Stimulated activated CD8-positive, alpha-beta memory T cell treated with anti-CD3 and anti-CD28 coated beads, Interleukin-7, amount 100 ng/mL, for 1 hour (primary cell): ENCODE results near the gene RRAS.
A peak's percentile ranks its signal among the peaks of the same experiment; 100 is the strongest.

Experiments used
- DNase-seq, 2 donors: peaks; one replicate each; pipeline ENCODE4 v3.0.0-alpha.2; 2020; ENCODE audit warnings: low read depth in 2 of 2

RRAS gene

DNA sequence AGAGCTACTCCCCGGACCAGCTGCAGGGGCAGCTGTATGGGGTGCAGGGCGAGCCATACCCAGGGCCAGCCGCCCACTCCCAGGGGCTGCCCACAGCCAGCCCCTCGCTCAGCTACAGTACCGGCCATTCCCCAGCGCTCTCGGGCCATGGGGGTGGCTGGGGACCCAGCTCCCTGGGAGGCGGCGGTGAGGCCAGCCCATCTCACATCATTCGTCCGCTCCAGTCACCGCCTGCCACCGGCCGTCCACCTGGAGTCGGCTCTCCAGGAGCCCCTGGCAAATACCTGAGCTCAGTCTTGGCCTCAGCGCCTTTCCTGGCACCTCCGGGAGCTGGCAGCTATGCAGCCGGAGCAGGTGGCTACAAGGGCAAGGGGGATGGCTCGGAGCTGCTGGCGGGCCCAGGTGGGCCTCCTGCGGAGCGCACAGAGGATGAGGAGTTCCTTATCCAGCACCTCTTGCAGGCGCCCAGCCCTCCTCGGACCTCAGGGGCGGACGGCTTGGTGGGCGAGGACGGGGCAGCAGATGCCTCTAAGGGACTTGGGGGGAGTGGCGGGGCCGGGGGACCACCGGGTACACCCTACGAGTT, 44.0 kb downstream of the RRAS start:
- no peak for DNase-seq

DNA sequence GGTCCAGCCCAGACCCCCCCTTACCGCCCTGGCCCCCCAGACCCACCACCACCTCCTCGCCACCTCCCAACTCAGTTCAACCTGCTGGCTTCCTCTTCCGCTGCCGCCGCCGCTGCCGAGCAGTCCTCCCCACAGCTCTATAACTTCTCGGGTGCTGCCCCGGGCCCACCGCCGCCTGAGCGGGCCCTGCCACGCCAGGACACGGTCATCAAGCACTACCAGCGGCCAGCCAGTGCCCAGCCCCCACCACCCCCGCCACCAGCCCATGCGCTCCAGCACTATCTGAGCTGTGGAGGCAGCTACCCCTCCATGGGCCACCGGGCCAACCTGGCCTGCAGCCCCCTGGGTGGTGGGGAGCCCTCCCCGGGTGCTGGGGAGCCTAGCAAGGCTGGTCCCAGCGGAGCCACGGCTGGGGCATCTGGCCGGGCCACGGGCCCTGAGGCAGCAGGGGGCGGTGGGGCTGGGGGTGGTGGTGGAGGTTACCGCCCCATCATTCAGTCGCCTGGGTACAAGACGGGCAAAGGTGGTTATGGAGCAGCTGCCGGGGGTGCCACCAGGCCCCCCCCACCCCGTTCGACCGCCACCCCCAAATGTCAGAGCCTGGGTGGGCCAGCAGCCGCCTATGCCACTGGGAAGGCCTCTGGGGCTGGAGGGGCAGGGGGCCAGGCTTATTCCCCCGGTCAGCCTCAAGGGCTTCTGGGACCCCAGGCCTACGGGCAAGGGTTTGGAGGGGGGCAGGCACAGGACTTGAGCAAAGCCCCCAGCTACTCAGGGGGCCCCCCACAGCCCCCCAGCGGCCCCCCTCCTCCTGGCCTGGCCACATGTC, 44.7 kb downstream of the RRAS start:
- DNase-seq, result no peak

DNA sequence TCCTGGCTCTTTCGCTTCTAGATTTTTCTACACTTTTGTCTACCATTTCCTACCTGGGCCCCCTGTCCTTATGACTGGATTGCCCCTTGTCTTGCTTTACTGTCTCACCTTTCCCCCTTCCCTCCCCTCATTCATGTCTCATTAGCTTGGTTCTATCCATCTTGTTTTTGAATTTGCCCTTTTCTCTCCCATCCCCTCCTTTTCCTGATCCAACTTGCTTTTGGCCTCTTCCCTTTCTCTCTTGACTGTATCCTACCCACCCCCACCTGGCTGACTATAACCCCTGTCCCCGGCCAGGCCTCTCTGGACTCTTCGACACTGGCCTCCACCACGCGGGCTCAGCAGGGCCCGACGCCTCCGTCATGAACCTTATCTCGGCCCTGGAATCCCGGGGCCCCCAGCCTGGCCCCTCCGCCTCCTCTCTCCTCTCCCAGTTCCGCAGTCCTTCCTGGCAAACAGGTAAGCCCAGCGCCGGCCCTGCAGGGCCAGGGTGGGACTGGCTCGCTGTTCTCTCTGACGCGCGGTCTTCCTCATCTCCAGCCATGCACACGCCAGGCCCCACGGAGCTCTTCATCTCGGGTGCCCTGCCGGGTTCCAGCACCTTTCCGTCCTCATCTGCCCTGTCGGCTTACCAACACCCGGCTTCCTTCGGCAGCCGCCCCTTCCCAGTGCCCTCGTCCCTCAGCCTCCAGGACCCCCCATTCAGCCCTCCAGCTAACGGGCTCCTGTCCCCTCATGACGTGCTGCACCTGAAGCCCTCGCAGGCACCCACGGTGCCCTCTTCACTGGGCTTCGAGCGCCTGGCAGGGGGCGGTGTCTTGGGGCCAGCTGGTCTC, 45.6 kb downstream of the RRAS start:
- no peak for DNase-seq

DNA sequence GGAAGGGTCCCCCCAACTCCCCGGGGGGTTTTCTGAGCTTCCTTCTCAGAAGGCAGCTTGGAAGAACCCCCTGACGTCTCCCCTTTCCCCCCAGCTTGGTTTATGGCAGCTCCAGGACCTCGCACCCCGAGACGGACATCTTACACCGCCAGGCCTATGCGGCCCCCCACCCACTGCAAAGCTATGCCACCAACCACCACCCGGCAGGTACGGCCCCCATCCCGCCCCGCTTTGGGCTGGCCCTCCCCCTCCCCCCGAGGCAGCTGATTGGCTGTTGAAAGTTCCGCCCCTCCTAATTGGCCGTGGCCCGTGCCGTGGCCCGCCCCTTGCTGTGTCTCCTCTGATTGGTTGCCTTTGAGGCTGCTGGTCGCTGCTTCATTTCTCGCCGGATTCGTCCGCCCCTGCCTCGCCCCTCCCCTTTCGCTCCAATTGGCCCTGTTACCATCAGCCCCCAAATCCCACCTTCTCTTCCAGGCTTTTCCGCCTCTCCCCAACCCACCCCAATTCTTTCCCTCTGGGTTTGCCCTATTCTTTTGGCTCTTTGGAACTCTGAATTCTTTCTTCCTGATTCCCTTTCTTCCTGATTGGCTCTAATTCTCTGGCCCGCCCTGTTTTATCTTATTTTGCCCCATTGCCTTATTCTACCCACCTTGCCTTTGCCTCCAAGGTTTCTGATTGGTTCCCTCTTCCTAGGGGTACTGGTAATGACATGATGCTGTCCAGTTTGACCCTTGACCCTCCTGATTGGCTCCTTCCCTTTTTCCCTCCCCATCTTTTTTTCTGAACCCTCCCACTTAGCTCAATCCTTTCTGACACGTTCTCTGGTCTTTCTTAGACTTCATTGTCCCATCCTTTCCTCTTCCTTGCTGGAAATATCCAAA, 46.5 kb downstream of the RRAS start:
- peak; percentile 79 to 80 for DNase-seq

DNA sequence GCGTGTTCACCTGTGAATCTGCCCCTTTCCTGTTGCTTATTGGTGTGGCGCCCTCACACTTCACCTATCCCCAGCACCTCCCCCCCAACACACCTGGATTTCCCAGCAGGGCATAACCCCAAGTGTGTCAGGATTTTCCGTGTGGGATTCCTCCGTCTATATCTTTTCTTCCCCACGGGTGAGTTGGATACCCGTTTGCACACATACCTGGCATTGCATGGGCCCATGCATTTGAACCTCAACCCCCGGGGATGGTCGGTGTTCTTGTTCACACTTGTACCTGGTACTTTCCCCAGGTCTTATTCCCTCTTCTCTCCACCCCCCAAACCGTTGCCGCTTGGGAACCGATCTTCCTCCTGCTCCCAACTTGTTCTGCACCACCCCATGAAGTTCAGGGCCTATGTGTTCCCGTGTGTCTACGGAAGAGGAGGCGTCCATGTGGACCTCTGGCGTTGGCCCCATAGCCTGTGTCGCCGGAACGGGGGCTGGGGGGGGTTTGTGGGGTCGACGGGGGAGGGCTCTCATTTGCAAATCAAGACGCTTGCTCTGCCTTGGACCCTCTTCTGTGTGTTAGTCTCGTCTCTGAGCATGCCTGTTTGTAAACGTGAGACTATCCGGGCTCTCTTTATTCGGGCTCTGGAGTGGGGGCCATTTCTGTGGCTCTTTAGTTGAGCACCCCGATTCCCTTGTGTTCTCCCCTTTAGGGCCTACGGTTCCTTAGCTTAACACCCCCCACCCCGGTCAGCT, 47.3 kb downstream of the RRAS start:
- no peak for DNase-seq

DNA sequence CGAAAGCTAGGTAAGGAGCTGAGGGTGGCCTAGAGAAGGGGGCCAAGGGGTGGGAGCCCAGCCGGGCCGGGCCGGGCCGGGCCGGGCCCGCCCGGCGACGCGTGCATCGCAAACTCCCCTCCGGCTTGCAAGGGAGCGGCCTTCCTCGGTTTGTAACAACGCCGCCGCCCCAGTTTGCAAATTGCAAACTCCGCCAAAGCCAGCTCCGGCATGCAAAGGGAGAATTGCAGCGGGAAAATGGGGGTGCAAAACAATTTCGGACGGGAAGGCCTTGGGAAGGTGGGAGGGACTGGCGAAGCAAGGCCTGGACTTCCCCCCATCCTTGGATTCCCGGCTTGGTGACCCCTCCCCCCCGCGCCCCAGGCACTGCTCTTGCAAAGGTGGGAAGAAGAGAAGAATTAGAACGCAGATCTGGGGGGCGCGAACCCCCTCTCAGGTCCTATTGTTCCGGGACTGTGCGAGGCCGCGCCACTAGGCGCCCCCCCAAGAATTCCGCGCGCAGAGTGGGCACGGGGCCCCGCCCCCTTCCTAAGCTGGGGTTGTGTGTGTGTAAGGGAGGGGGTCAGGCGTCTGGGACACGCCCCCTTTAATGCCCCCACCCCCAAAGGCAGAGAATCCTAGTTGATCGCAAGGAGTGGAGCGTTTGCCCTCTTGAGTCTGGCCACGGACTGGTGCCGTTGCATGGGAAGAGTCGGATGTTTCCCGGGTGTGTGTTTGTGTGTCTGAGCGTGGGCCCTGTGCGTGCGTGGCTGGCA, 48.0 kb downstream of the RRAS start:
- DNase-seq, result no peak

DNA sequence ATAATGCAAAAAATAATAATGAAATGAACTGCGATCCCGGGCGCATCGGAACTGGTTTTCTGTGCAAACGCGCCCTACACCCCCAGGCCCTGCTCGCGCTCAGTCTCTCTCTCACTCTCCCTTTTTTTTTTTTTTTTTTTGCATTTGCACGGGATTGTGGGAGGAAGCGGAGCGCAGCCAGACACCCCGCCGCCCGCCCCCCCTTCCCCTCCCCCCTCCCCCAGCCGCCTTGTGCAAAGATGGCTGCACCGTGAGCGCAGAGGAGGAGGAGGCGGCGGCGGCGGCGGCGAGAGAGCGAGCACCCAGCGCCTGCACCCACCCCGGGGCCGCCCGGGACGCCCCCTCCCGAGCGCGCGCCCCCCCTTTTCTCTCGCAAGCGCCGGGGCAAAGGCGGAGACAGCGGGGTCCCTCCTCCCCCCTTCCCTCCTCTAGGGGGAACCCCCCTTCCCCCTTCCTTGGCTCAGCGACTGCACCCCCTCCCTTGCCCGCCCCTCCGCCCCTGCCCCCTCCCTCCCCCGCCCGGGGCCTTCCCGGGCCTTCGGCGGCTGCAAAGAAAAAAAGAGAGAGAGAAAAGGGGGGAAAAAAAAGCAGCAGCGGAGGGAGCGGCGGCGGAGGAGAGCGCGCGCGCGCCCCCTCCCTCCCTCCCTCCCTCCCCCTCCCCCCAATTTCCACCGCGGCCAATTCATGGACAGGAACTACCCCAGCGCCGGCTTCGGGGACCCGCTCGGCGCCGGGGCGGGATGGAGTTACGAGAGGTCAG, 48.8 kb downstream of the RRAS start, which contains the start of gene PRR12:
Gene PRR12, plus strand, starts transcription at position 212 of the 760 bp plus-strand sequence. Its CDS starts 473 bp downstream, at position 685.
- DNase-seq, result peak in 1 of 2 donors; percentile 30

DNA sequence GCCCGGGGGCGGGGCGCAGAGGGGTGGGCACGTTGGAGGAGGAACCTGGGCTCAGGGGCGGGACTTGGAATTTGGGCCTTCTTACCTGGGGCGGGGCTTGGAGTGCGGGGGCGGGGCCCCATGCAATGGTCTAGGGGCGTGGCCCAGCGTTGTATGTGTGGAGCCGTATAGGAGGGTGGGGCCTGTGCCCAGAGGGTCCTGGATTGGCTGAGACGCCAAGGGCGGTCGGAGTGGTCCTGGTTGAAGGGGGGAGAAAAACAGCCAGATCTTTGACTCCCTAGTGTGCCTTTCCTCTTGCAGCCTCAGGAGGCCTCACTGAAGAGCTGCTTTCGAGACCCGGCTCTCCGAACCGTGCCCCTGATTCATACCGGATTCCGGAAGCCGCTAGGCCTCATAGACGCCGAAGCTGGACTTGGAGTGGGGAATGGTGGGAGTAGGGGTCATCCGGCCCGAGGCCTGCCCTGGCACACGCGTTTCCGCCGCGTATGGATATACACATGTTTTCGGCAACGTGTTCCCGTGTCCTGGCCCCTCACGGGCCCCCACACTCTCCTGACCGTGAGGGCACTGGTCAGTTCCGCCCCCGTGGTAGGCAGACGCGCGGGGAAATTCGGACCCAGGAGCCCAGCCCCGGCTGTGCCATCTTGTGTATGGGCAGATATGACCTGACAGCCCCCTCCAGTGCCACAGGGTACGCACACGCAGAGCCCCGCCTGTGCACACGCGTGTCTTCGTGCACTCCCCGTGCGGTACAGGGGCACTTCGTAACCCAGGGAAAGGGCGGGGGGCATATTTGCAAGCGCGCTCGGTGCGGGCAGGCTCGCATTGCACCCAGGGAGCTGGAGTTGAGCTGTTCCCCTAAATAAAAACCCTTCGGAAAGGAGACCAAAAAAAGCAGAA, 49.6 kb downstream of the RRAS start:
- DNase-seq, result peak; percentile 83 to 88

DNA sequence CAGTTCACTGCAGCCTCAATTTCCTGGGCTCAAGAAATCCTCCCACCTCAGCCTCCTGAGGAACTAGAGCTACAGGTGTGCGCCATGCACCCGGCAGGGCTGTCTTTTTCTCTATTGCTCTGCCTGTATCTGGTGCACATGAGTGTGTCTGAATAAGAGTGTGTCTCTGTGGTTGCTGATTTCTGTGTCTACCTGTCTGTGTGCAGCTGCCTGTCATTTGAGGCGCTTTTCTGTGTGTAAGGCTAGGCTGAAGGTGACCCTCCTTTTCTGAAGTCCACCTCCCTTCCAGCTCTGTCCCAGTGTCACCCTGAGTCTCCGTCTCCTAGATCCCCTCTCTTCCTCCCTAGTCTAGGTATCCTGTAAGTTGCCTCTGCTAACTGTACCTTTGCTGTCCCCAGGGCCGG, 50.4 kb downstream of the RRAS start:
- no peak for DNase-seq

DNA sequence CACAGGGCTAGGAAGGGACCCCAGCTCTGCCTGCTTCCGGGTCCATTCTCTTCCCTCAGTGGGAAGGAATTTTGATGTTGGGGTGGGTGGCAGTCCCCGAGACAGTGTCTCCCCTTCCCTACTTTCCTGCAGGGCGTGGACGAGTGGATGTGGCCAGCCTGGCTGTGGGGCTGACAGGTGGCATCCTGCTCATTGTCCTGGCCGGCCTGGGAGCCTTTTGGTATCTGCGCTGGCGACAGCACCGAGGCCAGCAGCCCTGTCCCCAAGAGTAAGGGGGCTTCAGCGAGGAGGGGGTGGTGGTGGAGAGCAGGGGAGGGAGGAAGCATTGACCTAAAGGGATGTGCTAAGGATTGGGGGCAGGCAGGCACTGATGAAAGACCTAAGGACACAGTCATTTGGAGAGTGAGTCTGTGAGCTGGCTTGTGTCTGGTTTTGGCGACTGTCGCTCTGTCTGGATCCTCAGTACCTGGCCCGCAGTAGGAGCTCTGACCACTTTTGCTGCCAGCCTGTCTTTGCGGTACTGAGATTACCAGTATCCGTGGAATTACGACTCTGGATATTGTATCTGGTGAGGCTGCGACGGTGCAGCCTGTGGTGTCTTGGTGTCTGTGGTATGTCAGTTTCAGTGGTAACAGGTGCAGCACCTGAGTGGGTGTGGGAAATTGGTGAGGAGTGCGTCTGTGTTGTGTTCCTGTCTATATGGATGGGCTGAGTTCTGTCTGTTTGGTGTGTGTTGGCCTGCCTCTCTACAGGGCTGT, 51.4 kb downstream of the RRAS start:
- no peak for DNase-seq

DNA sequence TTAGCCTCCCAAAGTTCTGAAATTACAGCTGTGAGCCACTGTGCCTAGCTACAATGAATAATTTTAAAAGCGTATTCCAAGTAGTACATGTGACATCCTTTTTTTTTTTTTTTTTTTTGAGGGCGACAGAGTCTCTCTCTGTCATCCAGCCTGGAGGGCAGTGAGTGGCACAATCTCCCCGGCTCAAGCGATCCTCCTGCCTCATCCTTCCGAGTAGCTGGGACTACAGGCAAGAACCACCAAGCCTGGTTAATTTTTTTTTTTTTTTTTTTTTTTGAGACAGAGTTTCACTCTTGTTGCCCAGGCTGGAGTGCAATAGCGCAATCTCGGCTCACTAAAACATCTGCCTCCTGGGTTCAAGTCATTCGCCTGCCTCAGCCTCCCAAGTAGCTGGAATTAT, 52.7 kb downstream of the RRAS start:
- DNase-seq, result no peak
